ENCODE data around the gene RGS19.
A peak's percentile ranks its signal among the peaks of the same experiment; 100 is the strongest.

The RGS19 gene

GRCh38 chr20:64108731-64109681, 29.7 kb upstream of the RGS19 start:
- FAIRE-seq (no peak), DNase-seq (ENCODE audit: low spot score) (no peak)

GRCh38 chr20:64107736-64108457, 28.6 kb upstream of the RGS19 start:
- DNase-seq (ENCODE audit: low spot score), result no peak
- no peak for FAIRE-seq

GRCh38 chr20:64106981-64107735, 27.8 kb upstream of the RGS19 start, which contains the start of gene NPBWR2:
TSS of gene NPBWR2 (minus strand) at chr20:64107565. CDS start at chr20:64106831, 734 bp downstream.
- no peak for DNase-seq (ENCODE audit: low spot score)
- FAIRE-seq, result no peak

GRCh38 chr20:64106435-64106961, 27.2 kb upstream of the RGS19 start:
- no peak for DNase-seq (ENCODE audit: low spot score)
- no peak for FAIRE-seq

GRCh38 chr20:64105846-64106434, 26.6 kb upstream of the RGS19 start:
- DNase-seq (ENCODE audit: low spot score) (no peak), FAIRE-seq (no peak)

DNA sequence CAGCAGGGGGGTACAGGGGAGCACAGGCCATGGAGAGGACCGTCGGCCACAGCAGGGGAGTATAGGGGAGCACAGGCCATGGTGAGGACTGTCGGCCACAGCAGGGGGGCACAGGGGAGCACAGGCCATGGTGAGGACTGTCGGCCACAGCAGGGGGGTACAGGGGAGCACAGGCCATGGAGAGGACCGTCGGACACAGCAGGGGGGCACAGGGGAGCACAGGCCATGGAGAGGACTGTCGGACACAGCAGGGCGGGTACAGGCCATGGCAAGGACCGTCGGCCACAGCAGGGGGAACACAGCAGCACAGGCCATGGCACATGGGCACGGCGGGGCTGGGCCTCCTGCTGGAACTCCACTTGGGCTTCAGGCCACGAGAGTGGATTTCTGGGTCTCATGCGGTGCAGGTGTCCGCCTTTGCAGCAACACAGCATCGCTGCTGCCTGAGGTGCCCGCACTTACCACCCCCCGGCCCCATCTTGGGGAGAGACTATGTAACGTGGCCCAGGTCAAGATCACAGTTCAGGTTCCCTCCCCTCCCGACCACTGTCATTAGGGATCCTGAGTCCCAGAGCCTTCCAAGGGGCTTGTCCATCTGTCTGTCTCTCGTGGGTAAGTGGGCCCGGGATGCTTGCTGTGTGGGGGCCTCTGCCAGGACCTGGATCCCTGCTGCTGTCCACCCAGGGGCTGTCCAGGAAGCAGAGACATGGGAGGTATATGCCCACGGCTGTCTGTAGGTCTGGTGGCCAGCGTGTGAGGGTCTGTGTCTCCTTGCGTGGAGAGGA, 25.5 kb upstream of the RGS19 start:
- FAIRE-seq (no peak), DNase-seq (ENCODE audit: low spot score) (no peak)

GRCh38 chr20:64103871-64104666, 24.8 kb upstream of the RGS19 start:
- FAIRE-seq, result no peak

DNA sequence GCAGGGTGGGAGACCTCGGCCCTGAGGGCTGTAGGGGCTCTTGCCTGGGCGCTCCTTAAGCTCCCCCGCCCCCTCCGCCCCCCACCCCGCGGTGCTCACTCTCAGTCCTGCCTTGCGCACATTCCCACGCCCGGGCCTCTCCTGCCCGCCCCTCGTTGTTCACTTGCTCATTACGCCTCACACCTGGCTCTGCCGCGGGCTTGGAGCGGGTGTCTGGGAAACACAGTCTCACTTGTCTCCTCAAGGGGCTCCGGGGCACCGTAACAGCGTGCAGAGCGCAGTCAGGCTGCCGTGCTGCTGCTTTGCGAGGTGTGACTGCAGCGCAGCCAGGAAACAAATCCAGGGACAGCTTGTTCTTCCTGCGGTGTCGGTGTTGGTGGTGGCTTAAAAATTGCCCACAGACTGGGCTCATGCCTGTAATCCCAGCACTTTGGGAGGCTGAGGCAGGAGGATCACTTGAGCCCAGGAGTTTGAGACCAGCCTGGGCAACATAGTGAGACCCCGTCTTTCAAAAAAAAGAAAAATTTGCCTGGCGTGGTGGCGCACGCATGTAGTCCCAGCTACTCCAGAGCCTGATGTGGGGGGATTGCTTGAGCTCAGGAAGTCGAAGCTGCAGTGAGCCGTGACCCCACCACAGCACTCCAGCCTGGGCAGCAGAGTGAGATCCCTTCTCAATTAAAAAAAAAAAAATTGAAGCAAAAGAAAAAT, 23.5 kb upstream of the RGS19 start:
- peak; percentile 41 for DNase-seq (ENCODE audit: low spot score)
- no peak for FAIRE-seq

More at GRCh38 chr20:64103871-64104666, 24.8 kb upstream of the RGS19 start:
- no peak for DNase-seq (ENCODE audit: low spot score)

- FAIRE-seq (no peak), DNase-seq (ENCODE audit: low spot score) (peak; percentile 86)
Measured at GRCh38 chr20:64101731-64102621, 22.7 kb upstream of the RGS19 start.

DNA sequence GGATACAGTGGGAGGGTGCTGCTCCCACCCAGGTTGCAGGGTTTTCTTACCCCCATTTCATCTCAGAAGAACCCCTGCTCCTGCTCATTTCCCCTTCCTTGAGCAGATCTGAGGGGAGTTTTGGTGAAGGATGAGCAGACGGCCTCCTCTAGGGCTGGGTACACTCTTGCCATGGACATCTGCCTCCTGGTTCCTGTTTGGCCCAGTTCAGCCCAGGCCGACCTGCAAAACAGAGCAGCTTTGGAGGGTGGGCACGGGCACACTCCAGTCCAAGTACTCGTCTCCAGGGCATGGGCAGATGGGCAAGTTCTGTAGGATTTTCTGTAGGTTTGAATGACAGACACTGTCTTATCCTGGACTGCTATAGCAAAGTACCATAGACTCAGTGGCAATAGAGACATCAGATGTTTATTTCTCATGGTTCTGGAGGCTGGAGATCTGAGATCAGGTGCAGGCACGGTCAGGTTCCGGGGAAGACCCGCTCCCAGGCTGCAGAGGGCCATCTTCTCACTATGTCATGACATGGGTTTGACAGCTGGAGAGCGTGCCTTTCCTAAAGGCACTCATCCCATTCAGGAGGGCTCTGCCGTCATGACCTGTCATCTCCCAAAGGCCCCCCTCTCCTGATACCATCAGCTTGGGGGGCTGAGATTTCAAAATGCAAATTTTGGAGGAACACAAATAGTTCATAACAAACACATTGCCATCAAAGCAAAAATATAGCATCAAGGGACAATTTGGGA, 21.8 kb upstream of the RGS19 start:
- DNase-seq (ENCODE audit: low spot score) (no peak), FAIRE-seq (no peak)

- no peak for FAIRE-seq
Measured at GRCh38 chr20:64100566-64100888, 21.2 kb upstream of the RGS19 start.

GRCh38 chr20:64099880-64100565, 20.7 kb upstream of the RGS19 start:
- no peak for FAIRE-seq

More at GRCh38 chr20:64100566-64100888, 21.2 kb upstream of the RGS19 start:
- DNase-seq (ENCODE audit: low spot score), result no peak

DNA sequence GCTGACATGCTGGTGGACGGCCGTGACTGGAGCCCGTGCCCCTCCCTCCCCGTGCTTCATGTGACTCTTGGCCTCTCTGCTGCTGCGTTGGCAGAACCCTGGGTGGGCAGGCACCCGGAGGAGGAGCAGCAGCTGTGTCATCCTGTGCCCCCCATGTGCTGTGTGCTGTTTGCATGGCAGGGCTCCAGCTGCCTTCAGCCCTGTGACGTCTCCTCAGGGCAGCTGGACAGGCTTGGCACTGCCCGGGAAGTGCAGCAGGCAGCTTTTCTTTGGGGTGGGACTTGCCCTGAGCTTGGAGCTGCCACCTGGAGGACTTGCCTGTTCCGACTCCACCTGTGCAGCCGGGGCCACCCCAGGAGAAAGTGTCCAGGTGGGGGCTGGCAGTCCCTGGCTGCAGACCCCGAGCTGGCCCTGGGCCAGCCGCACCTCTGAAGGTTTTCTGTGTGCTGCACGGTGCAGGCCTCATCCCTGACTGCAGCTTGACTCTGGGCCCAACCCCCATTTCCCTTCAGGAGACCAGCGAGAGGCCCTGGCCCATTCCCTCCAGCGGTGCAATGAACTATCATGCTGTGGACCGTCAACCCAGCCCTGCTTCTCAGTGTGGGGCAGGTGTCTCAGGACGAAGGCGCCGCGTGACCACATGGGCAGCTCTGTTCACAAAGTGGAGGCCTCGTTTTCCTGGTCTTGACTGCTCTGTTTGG, 19.9 kb upstream of the RGS19 start:
- no peak for DNase-seq (ENCODE audit: low spot score)
- FAIRE-seq, result no peak

More at GRCh38 chr20:64099880-64100565, 20.7 kb upstream of the RGS19 start:
- DNase-seq (ENCODE audit: low spot score), result no peak

DNA sequence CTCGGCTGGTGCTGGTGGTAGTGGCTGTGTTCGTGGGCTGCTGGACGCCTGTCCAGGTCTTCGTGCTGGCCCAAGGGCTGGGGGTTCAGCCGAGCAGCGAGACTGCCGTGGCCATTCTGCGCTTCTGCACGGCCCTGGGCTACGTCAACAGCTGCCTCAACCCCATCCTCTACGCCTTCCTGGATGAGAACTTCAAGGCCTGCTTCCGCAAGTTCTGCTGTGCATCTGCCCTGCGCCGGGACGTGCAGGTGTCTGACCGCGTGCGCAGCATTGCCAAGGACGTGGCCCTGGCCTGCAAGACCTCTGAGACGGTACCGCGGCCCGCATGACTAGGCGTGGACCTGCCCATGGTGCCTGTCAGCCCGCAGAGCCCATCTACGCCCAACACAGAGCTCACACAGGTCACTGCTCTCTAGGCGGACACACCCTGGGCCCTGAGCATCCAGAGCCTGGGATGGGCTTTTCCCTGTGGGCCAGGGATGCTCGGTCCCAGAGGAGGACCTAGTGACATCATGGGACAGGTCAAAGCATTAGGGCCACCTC, 19.2 kb upstream of the RGS19 start:
- DNase-seq (ENCODE audit: low spot score), result no peak
- FAIRE-seq, result no peak

DNA sequence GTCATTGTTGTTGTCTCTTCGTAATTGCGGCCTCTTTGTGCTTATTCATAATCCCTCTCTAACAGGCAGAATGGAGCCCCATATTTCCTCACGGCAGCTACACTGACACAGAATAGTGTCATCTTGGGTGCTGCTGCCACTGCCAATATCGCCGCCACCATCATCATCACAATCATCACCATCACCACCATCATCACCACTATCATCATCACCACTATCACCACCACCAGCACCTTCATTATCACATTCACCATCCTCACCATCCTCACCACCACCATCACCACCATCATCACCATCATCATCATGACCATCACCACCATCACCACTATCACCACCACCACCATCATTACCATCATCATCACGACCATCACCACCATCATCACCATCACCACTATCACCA, 17.2 kb upstream of the RGS19 start:
- FAIRE-seq, result no peak
- no peak for DNase-seq (ENCODE audit: low spot score)

- FAIRE-seq (no peak), DNase-seq (ENCODE audit: low spot score) (no peak)
Measured at GRCh38 chr20:64095927-64096326, 16.6 kb upstream of the RGS19 start.
